HG03064 (cell line): ENCODE data around the gene CRLF3.
"Not testable (repeated sequence)": the region's sequence is repeated elsewhere in the genome, so short reads cannot be mapped to it uniquely, and the experiment has no call there.

Experiments used
- ATAC-seq: cut with Tn5 transposase; IDR thresholded peaks from one replicate; pipeline ENCODE4 v1.9.1; 2021; ENCODE audit warnings: low read depth; ENCODE audit not compliant: unreplicated experiment

Gene CRLF3

DNA sequence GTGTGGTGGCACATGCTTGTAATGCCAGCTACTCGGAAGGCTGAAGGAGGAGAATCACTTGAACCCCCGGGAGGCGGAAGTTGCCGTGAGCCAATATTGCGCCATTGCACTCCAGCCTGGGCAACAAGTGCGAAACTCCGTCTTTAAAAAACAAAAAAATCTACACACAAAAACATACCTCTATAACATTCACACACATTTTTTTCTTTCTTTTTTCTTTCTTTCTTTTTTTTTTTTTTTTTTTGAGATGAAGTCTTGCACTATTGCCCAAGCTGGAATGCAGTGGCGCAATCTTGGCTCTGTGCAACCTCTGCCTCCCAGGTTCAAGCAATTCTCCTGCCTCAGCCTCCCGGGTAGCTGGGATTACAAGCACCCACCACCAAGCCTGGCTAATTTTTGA is 9.6 kb downstream of the CRLF3 start:
- not testable (repeated sequence) for ATAC-seq

DNA sequence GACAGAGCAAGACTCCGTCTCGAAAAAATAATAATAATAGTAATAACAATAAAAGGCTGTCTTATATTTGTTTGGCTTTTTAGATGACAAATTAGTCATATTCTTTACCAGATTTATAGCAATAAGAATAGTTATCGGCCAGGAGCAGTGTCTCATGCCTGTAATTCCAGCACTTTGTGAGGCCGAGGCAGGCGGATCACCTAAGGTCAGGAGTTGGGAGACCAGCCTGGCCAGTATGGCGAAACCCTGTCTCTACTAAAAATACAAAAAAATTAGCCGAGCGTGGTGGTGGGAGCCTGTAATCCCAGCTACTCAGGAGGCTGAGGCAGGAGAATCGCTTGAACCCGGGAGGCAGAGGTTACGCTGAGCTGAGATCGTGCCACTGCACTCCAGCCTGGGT is 10.3 kb downstream of the CRLF3 start:
- ATAC-seq: not testable (repeated sequence)

DNA sequence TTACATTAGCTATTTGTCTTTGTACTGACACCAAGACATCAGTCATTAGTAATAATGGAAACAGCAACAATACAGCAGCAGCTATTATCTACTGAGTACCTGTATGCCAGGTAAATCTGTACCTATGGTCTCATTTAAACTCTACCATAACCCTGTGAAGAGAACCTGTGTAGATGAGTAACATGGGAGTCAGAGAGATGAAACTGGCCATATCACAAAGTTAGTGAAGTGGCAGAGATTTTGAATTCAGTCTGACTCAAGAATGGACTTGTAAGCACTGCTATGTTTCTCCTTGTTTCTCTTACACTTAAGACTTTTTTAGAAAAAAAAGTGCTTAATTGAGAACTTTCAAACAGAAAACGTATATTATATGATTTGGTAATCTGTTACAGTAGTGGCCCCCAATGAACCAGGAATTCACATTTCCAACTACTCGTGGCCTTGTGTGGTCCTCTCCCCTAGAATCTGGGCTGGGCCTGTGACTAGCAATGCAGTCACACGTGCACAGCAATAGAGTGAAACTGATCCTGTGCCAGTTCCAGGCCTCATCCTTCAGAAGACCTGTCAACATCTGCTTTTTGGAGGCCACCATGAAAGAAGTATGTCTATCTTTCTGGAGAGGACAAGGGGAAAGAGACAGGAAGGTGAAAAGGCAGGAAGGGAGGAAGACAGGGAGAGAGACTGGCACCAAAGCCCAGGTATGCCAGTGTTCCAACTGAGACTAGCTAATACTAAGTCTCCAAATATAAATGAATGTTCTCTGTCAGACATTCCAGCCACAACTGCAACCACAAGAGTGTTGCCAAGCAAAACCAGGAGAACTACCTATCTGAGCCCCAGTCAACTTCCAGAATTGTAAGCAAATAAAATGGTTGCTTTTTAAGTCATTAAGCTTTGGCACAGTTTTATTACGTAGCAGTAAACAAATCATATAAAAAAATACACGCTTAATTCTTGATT is 12.0 kb downstream of the CRLF3 start:
- no peak for ATAC-seq

DNA sequence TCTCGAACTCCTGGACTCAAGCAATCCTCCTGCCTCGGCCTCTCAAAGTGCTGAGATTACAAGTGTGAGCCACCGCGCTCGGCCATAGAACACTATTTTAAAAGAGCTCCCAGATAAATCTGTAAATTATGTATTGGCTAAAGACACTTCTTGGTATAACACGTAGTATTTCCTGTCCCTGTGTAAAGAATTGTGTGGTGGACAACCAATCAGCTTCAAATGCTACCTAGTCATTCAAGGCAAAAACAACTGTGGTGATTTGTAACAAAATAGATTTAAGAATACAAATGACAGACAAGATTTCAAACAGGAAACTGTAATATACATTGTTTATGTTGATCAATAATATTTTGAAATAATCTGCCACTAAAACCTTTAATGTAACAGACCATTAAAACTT is 14.6 kb downstream of the CRLF3 start:
- no peak for ATAC-seq

DNA sequence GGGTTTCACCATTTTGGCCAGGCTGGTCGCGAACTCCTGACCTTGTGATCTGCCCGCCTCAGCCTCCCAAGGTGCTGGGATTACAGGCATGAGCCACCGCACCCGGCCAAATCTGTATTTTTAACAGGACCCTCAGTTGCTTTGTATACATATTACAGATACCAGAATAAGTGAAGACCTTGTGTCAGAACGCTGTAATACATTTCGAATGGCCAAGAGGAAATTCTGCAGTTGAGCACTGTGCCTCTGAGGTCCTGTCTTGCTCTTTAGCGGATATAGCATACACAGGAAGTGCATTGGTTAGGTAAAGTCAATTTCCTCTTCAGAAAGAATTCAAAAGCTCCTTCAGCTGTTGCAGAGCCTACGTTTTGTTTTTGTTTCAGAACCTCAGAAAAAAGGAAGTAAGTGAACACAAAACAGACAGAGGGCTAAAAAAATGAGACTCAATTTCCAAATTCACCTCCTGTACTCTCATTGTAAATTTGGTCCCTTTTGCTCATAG is 15.7 kb downstream of the CRLF3 start:
- ATAC-seq: no peak

DNA sequence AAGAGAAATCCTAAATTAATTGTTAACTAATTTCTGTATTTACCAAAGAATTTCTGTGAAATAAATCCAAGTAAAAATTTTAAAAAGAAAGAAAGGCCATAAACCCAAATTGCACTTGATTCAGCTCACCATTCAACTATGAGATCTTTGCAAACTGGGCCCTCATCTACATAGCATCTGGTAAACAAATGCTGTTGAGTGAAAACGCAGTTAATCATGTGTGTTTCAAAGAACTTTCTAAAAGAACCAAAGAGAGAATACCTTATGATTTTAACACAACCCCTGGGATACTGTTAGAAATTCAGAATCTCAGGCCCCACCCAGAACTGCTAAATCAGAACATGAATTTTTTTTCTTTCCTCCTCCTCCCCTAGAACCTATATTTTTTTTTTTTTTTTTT is 16.6 kb downstream of the CRLF3 start:
- no peak for ATAC-seq

DNA sequence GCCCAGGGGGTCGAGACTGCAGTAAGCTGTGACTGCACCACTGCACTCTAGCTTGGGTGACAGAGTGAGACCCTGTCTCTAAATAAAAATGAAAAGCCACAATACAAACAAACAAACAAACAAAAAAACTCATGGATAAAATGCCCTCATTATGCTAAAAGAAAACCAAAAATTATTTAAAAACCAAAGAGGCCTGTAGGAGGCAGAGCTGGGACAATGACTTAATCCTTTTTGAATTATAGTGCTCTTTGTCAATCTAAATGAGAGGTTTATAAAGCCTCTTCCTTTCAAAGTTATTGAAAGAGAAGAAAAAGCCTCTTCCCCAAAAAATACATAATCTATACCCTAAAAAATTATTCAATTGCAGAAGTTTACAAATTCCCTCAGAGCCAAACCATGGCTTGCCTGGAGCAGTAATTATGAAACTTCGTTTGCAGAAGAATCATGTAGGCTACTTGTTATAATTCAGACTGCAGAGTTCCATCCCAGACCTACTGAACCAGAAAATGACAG is 18.5 kb downstream of the CRLF3 start:
- ATAC-seq: no peak

DNA sequence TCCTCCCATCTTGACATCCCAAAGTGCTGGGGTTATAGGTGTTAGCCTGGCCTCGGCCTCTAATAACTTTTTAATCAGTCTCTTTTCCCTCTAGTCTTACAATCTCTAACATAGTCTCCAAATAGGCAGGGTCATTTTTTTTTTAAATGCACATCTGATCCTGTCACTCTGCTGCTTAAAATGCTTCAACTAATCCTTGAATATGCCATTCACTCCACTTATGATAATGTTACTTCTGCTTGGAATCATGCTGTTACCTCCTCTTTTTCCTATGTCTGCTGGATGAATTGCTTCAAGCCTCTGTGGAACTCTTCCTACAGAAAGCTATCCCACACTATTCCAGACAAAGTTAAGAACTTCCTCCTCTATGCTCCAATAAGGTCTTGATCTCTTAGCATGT is 22.8 kb downstream of the CRLF3 start:
- ATAC-seq: no peak

DNA sequence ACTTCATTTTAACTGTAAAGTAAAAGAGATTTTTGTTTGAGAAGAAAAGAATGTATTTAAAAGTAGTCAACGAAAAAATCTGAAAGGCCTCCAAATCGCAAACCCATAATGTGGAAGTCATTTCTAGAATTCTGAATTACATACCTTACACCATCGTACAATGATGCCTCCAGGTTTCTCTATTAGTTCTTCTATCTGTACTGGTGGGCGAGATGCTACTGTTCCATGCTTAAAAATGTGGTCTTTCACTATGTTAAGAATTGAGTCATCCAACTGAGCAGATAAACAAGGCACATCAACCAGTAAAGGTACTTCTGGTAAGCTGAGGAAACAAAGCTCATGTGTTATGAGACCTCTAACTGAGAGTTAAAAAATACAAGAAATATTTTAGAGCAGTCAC is 28.5 kb downstream of the CRLF3 start:
- no peak for ATAC-seq

DNA sequence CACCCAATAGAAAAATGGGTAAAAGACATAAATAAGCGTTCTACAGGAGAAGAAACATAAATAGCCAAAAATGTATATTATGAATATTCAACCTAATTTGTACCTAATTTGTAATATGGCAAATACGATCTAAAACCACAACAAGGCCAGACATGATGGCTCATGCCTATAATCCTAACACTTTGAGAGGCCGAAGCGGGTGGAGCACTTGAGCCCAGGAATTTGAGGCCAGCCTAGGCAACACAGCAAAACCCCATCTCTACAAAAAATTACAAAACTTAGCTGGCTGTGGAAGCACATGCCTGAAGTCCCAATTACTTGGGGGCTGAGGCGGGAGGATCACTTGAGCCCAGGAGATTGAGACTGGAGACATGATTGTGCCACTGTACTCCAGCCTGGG is 30.1 kb downstream of the CRLF3 start:
- ATAC-seq: no peak

DNA sequence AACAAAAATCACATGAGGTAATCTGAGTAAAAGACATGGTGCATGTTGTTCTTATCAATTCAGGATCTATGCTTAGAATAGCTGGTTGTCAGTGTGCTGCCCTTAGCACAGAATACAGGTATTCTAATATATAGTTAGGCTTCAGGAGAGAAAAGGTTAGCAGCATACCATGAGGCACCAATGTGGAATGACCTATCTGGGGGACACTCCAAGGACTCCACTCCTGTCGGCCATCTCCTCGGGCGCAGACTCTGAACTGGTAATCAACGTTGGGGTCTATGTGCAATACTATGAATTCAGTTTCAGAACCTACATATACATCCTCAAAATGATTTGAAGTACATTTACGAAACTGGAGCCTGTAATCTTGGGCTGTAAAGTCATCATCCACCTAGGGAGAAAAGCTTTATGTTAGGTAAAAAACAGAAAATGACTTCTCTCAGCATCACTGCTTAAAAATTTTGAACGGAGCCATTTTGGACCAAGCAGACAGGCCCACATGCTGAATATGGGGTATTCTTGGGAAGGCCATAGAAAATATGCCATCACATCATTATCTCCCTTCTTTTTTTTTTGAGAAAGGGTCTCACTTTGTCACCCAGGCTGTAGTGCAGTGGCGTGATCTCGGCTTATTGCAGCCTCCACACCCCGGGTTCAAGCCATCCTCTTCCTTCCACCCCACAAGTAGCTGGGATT is 31.1 kb downstream of the CRLF3 start:
- no peak for ATAC-seq

DNA sequence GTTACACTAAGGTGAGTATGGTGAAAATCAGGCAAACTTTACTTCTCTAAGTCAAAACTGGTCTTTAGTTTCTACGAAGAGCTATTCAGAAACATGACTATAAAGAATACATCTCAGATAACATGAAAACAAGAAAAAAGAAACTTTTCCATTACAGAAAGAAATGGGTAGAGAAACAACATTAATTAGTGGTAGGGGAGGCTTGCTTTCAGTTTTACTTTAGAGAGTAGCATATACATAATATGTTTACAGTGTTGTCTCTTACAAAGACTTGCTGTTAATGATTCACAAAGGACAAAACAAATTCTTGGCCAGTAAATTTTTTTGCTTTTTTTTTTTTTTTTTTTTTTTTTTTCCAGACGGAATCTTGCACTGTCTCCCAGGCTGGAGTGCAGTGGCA is 34.2 kb downstream of the CRLF3 start:
- no peak for ATAC-seq

DNA sequence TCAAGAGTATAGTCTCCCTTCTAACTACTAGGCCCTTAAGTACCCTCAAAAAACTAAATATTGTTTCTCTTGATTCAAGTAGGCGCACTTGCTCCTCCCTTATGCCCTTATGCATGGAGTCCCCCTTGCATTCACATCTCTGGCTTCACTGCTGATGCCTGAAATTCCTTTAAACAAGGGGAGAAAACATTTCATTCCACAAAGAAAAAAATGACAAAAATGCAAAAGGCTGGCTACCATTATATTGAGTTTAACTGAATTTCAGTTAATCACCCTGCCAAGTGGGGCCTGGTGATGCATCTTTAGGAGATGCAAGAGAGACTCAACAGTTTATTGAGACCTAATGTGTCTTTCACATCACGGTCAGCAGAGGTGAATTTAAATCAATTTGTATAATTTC is 35.6 kb downstream of the CRLF3 start:
- no peak for ATAC-seq

DNA sequence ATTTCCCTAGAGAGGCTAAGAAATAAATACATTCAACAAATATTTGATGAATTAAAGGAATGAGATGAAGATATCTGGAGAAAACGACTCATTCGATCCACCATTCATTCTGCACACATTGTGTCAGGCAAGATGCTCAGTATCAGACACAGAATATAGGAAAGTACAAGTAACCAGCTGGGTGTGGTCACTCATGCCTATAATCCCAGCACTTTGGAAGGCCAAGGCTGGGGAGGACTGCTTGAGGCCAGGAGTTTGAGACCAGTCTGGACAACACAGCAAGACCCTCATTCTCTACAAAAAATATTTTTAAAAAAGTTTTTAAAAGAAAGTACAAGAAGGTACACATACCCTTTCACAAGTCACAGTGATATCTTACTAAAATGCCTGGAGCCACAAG is 42.3 kb downstream of the CRLF3 start:
- ATAC-seq: no peak

DNA sequence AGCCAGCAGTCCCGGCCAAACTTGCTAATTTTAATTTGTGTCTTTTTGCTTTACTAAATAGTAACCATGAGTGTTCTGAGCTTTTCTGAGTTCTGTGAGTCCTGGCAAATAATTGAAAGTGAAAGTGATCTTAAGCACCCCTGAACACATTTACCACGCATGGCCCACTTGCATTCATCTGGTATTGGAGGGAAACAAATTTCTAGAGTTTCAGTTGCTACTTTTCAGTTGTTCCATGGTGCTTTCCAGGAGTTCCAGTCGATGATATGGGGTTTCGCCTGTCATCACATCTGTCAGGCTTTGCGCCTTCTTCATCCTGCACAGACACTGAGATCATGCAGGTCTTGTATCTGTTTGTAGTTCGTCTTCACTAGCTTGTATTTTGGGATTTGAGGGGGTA is 44.1 kb downstream of the CRLF3 start:
- ATAC-seq: no peak

DNA sequence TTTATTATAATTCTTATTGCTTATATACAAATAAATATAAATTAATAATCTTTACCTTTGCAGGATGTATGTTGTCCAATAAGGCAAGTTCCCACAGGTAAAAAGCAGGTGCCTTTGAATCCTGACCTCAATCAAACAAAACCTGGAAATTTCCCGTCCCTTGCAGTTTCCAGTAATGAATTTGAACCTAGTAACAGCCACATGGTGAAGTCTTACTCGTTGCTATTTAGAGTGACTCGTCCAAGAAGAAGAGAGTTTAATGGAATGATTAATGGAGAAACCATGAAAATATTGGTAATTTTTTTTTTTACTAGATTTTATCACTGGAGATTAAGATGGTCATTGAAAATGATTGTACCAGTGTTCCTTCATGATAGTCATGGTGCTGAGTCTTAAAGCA is 55.7 kb downstream of the CRLF3 start:
- ATAC-seq: not testable (repeated sequence)

DNA sequence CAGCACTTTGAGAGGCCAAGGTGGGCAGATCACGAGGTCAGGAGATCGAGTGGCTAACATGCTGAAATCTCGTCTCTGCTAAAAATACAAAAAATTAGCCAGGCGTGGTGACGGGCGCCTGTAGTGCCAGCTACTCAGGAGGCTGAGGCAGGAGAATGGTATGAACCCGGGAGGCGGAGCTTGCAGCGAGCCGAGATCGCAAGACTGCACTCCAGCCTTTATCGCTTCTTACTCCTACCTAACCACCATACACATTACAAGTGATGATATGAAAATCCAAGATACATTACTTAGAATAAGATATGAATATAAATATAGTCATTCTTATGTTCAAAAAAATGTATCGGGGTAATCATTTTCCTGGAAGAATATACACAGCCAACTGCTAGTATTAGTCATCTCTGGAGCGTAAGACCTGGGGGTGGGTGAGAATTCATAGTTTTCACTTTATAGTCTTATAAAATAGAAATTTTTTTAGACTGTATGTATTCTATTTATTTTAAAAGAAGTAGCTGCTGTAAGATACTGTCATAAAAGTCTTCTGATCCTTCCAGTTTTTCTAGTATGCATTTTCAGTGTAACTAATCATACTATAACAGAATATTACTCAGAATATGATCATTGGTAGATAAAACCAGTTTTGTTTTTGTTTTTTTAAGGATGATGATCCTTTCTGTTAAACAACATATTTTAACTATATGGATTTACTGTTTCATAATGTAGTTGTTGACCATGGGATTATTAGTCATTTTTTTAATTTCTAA is 56.7 kb downstream of the CRLF3 start:
- not testable (repeated sequence) for ATAC-seq

DNA sequence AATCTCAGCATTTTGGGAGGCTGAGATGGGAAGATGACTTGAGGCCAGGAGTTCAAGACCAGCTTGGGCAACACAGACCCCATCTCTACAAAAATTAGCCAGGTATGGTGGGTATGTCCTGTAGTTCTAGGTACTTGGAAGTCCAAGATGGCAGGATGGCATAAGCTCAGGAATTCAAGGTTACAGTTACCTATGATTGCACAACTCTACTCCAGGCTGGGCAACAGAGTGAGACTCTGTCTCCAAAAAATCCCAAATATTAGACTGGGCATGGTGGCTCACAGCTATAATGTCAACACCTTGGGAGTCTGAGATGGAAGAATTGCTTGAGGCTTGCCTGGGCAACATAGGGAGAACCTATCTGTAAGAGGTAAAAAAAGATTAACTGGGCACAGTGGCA is 63.4 kb downstream of the CRLF3 start:
- no peak for ATAC-seq

DNA sequence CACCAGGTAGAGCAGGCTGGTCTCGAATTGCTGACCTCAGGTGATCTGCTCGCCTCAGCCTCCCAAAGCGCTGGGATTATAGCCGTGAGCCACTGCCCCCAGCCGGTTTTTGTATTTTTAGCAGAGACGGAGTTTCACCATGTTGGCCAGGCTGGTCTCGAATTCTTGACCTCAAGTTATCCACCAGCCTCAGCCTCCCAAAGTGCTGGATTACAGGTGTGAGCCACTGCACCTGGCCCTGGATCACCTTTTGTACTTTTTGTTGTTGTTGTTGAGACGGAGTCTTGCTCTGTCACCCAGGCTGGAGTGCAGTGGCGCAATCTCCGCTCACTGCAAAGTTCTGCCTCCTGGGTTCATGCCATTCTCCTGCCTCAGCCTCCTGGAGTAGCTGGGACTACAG is 71.2 kb downstream of the CRLF3 start:
- ATAC-seq: not testable (repeated sequence)

DNA sequence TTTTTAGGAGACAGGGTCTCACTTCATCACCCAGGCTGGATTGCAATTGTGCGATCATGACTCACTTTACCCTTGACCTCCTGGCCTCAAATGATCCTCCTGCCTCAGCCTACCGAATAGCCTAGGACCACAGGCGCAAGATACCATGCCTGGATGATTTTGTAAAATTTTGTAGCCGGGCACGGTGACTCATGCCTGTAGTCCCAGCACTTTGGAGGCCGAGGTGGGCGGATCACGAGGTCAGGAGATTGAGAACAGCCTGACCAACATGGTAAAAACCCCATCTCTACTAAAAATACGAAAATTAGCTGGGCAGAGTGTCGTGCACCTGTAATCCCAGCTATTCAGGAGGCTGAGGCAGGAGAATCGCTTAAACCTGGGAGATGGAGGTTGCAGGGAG is 73.5 kb downstream of the CRLF3 start:
- not testable (repeated sequence) for ATAC-seq

DNA sequence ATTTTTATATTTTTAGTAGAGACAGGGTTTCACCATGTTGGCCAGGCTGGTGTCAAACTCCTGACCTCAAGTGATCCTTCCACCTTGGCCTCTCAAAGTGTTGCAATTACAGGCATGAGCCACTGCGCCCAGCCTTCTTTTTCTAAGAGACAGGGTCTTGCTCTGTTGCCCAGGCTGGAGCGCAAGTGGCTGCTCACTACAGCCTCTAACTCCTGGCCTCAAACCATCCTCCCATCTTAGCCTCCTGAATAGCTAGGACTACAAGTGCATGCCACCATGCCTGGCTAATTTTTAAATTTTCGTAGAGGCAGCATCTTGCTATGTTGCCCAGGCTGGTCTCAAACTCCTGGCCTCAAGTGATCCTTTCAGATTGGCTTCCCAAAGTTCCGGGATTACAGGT is 76.9 kb downstream of the CRLF3 start:
- not testable (repeated sequence) for ATAC-seq
